B cell (primary cell): ENCODE measurements around the gene TPH1. TPM values are rescaled to one million over a fixed set of nuclear protein-coding genes. Genes with fewer than 3 reads are reported as not detected.

Experiments
- ATAC-seq: fragments of 200-7000 bp; cut with Tn5 transposase; one replicate; pipeline ENCODE4 v1.10.0; 2021; ENCODE audit warnings: low read depth, mild to moderate bottlenecking, moderate number of reproducible peaks, moderate library complexity
- CTCF ChIA-PET: fragments of 350-600 bp; sonication (Branson Sonifier 250); formaldehyde crosslinking; loops from one replicate; lab custom pipeline; 2021; ENCODE audit warnings: antibody characterized with exemption, inconsistent platforms; lab: Charles Lee
- POLR2A ChIA-PET: fragments of 350-600 bp; sonication (Branson Sonifier 250); formaldehyde crosslinking; loops from one replicate; lab custom pipeline; 2021; ENCODE audit warnings: antibody characterized with exemption; lab: Charles Lee
- DNase-seq: peaks from one replicate; pipeline ENCODE4 v3.0.0; 2013
- H2AFZ ChIP-seq: 2 replicates; pipeline ENCODE4 v1.6.1; 2012; ENCODE audit warnings: mild to moderate bottlenecking, low read depth, low read length; ENCODE audit not compliant: insufficient read depth, poor library complexity, severe bottlenecking
- H3K27ac ChIP-seq, 2 donors: 1 replicate in 1 of 2; 2 replicates in 1 of 2; pipeline ENCODE4 v1.5.1; 2012 to 2013; ENCODE audit warnings: low read length in 2 of 2, mild to moderate bottlenecking in 2 of 2, moderate library complexity in 1 of 2
- H3K27me3 ChIP-seq, 4 experiments: fragments of 200-600 bp in 1 of 4; sonication (generic) in 1 of 4; replicated peaks in 1 of 4; 1 replicate in 2 of 4; 2 replicates in 2 of 4; pipeline versions ENCODE4 v1.6.1 to v1.7.0; 2013 to 2016; ENCODE audit warnings: low read length in 3 of 4, mild to moderate bottlenecking in 2 of 4, mixed read lengths in 1 of 4, moderate library complexity in 1 of 4; ENCODE audit not compliant: insufficient read depth in 4 of 4, control insufficient read depth in 3 of 4; ENCODE audit errors: control extremely low read depth in 1 of 4
- H3K36me3 ChIP-seq, 2 experiments: replicated peaks in 1 of 2; 1 replicate in 1 of 2; 2 replicates in 1 of 2; pipeline versions ENCODE4 v1.6.1 to v1.7.1; 2013; ENCODE audit warnings: low read length in 1 of 2; ENCODE audit not compliant: insufficient read depth in 2 of 2, control insufficient read depth in 1 of 2; ENCODE audit errors: control extremely low read depth in 1 of 2, extremely low read depth in 1 of 2
- H3K4me1 ChIP-seq, 2 donors: fragments of 200-600 bp in 1 of 2; sonication (generic) in 1 of 2; 1 replicate in 1 of 2; 2 replicates in 1 of 2; pipeline versions ENCODE4 v1.5.1 to v1.6.1; 2013 to 2017; ENCODE audit warnings: low read length in 2 of 2; ENCODE audit not compliant: control insufficient read depth in 2 of 2, insufficient read depth in 2 of 2
- H3K4me2 ChIP-seq: replicated peaks from 2 replicates; pipeline ENCODE3; 2012; ENCODE audit warnings: mild to moderate bottlenecking, low read depth, low read length; ENCODE audit not compliant: poor library complexity, severe bottlenecking
- H3K4me3 ChIP-seq, 5 experiments: fragments of 200-600 bp in 1 of 5; sonication (generic) in 1 of 5; 1 replicate in 3 of 5; 2 replicates in 2 of 5; pipeline versions ENCODE4 v1.5.1 to v1.7.0; 2011 to 2016; ENCODE audit warnings: low read length in 4 of 5, mild to moderate bottlenecking in 4 of 5, low read depth in 2 of 5, control low read depth in 1 of 5, moderate library complexity in 1 of 5; ENCODE audit not compliant: insufficient read depth in 1 of 5; ENCODE audit errors: control extremely low read depth in 1 of 5, extremely low read depth in 1 of 5
- H3K79me2 ChIP-seq: fragments of 200-600 bp; sonication (generic); one replicate; pipeline ENCODE4 v1.6.0; 2016; ENCODE audit warnings: low read length; ENCODE audit not compliant: control insufficient read depth, insufficient read depth
- H3K9ac ChIP-seq: fragments of 200-600 bp; sonication (generic); 2 replicates; pipeline ENCODE4 v1.6.1; 2017; ENCODE audit warnings: mild to moderate bottlenecking, low read length, moderate library complexity
- H3K9me3 ChIP-seq, 3 donors: one replicate each; pipeline versions ENCODE4 v1.6.1 to v1.7.1; 2013; ENCODE audit warnings: low read length in 2 of 3; ENCODE audit not compliant: control insufficient read depth in 2 of 3, insufficient read depth in 1 of 3; ENCODE audit errors: control extremely low read depth in 1 of 3
- H4K20me1 ChIP-seq: 2 replicates; pipeline ENCODE4 v1.6.0; 2012; ENCODE audit warnings: mild to moderate bottlenecking, low read length; ENCODE audit not compliant: insufficient read depth, control insufficient read depth, poor library complexity, severe bottlenecking
- H3K27ac Mint-ChIP-seq: one replicate; pipeline ENCODE4 v1.8.0; 2021; ENCODE audit warnings: mixed read lengths
- H3K27me3 Mint-ChIP-seq: one replicate; pipeline ENCODE4 v1.8.0; 2021; ENCODE audit warnings: mixed read lengths
- H3K4me1 Mint-ChIP-seq: one replicate; pipeline ENCODE4 v1.8.0; 2021; ENCODE audit warnings: mixed read lengths
- H3K4me3 Mint-ChIP-seq: one replicate; pipeline ENCODE4 v1.8.0; 2021; ENCODE audit warnings: mixed read lengths
- H3K9me3 Mint-ChIP-seq: one replicate; pipeline ENCODE4 v1.8.0; 2022; ENCODE audit warnings: mixed read lengths; ENCODE audit not compliant: insufficient read depth
- CTCF ChIP-seq: fragments of 200-600 bp; IDR thresholded peaks from one replicate; pipeline ENCODE4 v1.8.0; 2022; ENCODE audit warnings: antibody characterized with exemption, mild to moderate bottlenecking
- EZH2 ChIP-seq: IDR thresholded peaks from 2 replicates; pipeline ENCODE4 v1.6.1; 2012; ENCODE audit warnings: borderline replicate concordance, low read depth, mild to moderate bottlenecking, moderate library complexity, low read length; ENCODE audit not compliant: insufficient read depth, poor library complexity, severe bottlenecking
- WGBS: methylation state at CpG from one replicate; pipeline ENCODE4 v1.1.5; 2013; ENCODE audit warnings: missing lambda C conversion rate; ENCODE audit not compliant: insufficient coverage; 5-methylcytosine and 5-hydroxymethylcytosine counted together
- intact Hi-C: fragments of 100-400 bp; cut with micrococcal nuclease; formaldehyde crosslinking; loops from one replicate; pipeline ENCODE4 v1.10.0; 2022
- polyA plus RNA-seq: library from polyadenylated mRNA; depleted of rRNA; stranded (reverse); fragments of >200 nt; gene quantifications from 2 replicates; pipeline ENCODE4 v1.2.3, GENCODE V29; 2012
- total RNA-seq, 2 donors: library from RNA; stranded (reverse); fragments of 120-200 nt in 1 of 2; gene quantifications; 1 replicate in 1 of 2; 2 replicates in 1 of 2; pipeline versions ENCODE4 v1.2.3 to v1.2.4, GENCODE V29; 2013 to 2022

TPH1 gene
- total and polyA plus RNA-seq, 2 donors (not counting 1 experiment from before 2014, with no cell fraction given) = 0.51 to 2.8 TPM

GRCh38 chr11:18036456-18036855 is 9.6 kb downstream of the TPH1 start:
- no peak overlapping the region for H3K27ac ChIP-seq
- H3K9me3 ChIP-seq = no peaks in the 10 kb centered on the region
- DNase-seq (no peak), ATAC-seq (no peak)
- ChIA-PET CTCF (no interaction called here), POLR2A (no interaction called here)
- no peak overlapping the region for H3K4me3 Mint-ChIP-seq
- H3K27me3 Mint-ChIP-seq = peaks cover 5% of the 10 kb centered on the region
- no peak overlapping the region for H3K27ac Mint-ChIP-seq
- H2AFZ ChIP-seq = no peak overlapping the region
- TF ChIP-seq EZH2 (no peak), CTCF (no peak)
- H3K36me3 ChIP-seq = no peaks in the 10 kb centered on the region
- no peak overlapping the region for H3K9ac ChIP-seq
- no peaks in the 10 kb centered on the region for H3K4me1 ChIP-seq
- H3K27me3 ChIP-seq = no peaks in the 10 kb centered on the region
- no peaks in the 10 kb centered on the region for H3K79me2 ChIP-seq
- no peaks in the 10 kb centered on the region for H4K20me1 ChIP-seq
- H3K9me3 Mint-ChIP-seq = no peaks in the 10 kb centered on the region
- no peak overlapping the region for H3K4me2 ChIP-seq
- no peaks in the 10 kb centered on the region for H3K4me1 Mint-ChIP-seq
- no peak overlapping the region for H3K4me3 ChIP-seq
- intact Hi-C loops = no loop called here

GRCh38 chr11:18027475-18027874 is 18.6 kb downstream of the TPH1 start:
- TF ChIP-seq EZH2 (no peak), CTCF (no peak)
- no peak overlapping the region for H3K4me2 ChIP-seq
- ChIA-PET CTCF (no interaction called here), POLR2A (no interaction called here)
- no peaks in the 10 kb centered on the region for H3K79me2 ChIP-seq
- no peak overlapping the region for H3K27ac ChIP-seq
- intact Hi-C loops = no loop called here
- H4K20me1 ChIP-seq = no peaks in the 10 kb centered on the region
- Mint-ChIP-seq H3K27ac (no peak overlapping the region), H3K9me3 (no peaks in the 10 kb centered on the region), H3K4me3 (no peak overlapping the region), H3K27me3 (no peaks in the 10 kb centered on the region), H3K4me1 (no peaks in the 10 kb centered on the region)
- H3K27me3 ChIP-seq = no peaks in the 10 kb centered on the region
- DNase-seq = no peak
- WGBS = 93% methylated on average over 2 of the region's 2 CpGs
- no peak for ATAC-seq
- no peak overlapping the region for H3K9ac ChIP-seq
- no peak overlapping the region for H3K4me3 ChIP-seq
- H3K36me3 ChIP-seq = no peaks in the 10 kb centered on the region
- H2AFZ ChIP-seq = no peak overlapping the region
- no peaks in the 10 kb centered on the region for H3K9me3 ChIP-seq
- no peaks in the 10 kb centered on the region for H3K4me1 ChIP-seq
